Measurements from ENCODE around the gene ZNF778. TPM values are rescaled to one million over a fixed set of nuclear protein-coding genes. Genes with fewer than 3 reads are reported as not detected.
A peak's percentile ranks its signal among the peaks of the same experiment; 100 is the strongest.

ZNF778 gene
- total and polyA plus RNA-seq, 2 experiments from 2014 or later = 1.3 to 2.9 TPM

- 2% methylated on average over 11 of the region's 11 CpGs for WGBS (ENCODE audit: low lambda C conversion rate, missing lambda C conversion rate)
Measured at GRCh38 chr16:89217138-89217387, 440 bp upstream of the ZNF778 start.

GRCh38 chr16:89219365-89219764, 1.9 kb downstream of the ZNF778 start:
- no peaks in the 10 kb centered on the region for H3K36me3 ChIP-seq (replicated peaks; ENCODE audit: insufficient read depth, low read depth)
- peaks cover 3% of the 10 kb centered on the region for H3K4me1 ChIP-seq (ENCODE audit: insufficient read depth)
- no peaks in the 10 kb centered on the region for H4K20me1 ChIP-seq (ENCODE audit: insufficient read depth, poor library complexity, severe bottlenecking)
- no peak overlapping the region for H3K4me3 ChIP-seq
- TF ChIP-seq EZH2 (IDR thresholded peaks at IDR 0.05; ENCODE audit: borderline replicate concordance) (no peak), EZH2phosphoT487 (IDR thresholded peaks at IDR 0.05; ENCODE audit: low read depth, severe bottlenecking, unreplicated experiment) (no peak), CTCF (IDR thresholded peaks at IDR 0.05; ENCODE audit: poor library complexity) (no peak)
- H3K9me3 ChIP-seq (ENCODE audit: low read depth) = no peaks in the 10 kb centered on the region
- H2AFZ ChIP-seq = no peak overlapping the region
- H3K27me3 ChIP-seq = no peaks in the 10 kb centered on the region
- no peak for DNase-seq (ENCODE audit: low spot score)
- 73% methylated on average over 5 of the region's 5 CpGs for WGBS (ENCODE audit: low lambda C conversion rate, missing lambda C conversion rate)
- no peak overlapping the region for H3K4me2 ChIP-seq
- peaks cover 21% of the 10 kb centered on the region for H3K79me2 ChIP-seq
- H3K9me2 ChIP-seq (replicated peaks; ENCODE audit: insufficient read depth) = no peaks in the 10 kb centered on the region
- H3K27ac ChIP-seq = no peak overlapping the region

More at GRCh38 chr16:89217138-89217387, 440 bp upstream of the ZNF778 start:
- no peaks in the 10 kb centered on the region for H3K9me2 ChIP-seq (replicated peaks; ENCODE audit: insufficient read depth)
- peak overlapping the region; percentile 70 for H2AFZ ChIP-seq
- H3K4me3 ChIP-seq = peak overlapping the region; percentile 97
- peaks cover 3% of the 10 kb centered on the region for H3K4me1 ChIP-seq (ENCODE audit: insufficient read depth)
- peak overlapping the region; percentile 90 for H3K4me2 ChIP-seq
- no peaks in the 10 kb centered on the region for H3K36me3 ChIP-seq (replicated peaks; ENCODE audit: insufficient read depth, low read depth)
- TF ChIP-seq CTCF (IDR thresholded peaks at IDR 0.05; ENCODE audit: poor library complexity) (no peak), EZH2 (IDR thresholded peaks at IDR 0.05; ENCODE audit: borderline replicate concordance) (no peak), EZH2phosphoT487 (IDR thresholded peaks at IDR 0.05; ENCODE audit: low read depth, severe bottlenecking, unreplicated experiment) (no peak)
- H3K27me3 ChIP-seq = no peaks in the 10 kb centered on the region
- H3K9me3 ChIP-seq (ENCODE audit: low read depth) = no peaks in the 10 kb centered on the region
- peaks cover 21% of the 10 kb centered on the region for H3K79me2 ChIP-seq
- no peaks in the 10 kb centered on the region for H4K20me1 ChIP-seq (ENCODE audit: insufficient read depth, poor library complexity, severe bottlenecking)
- peak overlapping the region; percentile 97 for H3K27ac ChIP-seq
- DNase-seq (ENCODE audit: low spot score) = no peak

- no peak for DNase-seq (ENCODE audit: low spot score)
- Histone ChIP-seq H3K27ac (no peak overlapping the region), H3K4me3 (no peak overlapping the region), H2AFZ (no peak overlapping the region), H3K27me3 (no peaks in the 10 kb centered on the region), H4K20me1 (ENCODE audit: insufficient read depth, poor library complexity, severe bottlenecking) (no peaks in the 10 kb centered on the region), H3K9me3 (ENCODE audit: low read depth) (peaks cover 4% of the 10 kb centered on the region), H3K9me2 (replicated peaks; ENCODE audit: insufficient read depth) (no peaks in the 10 kb centered on the region), H3K4me2 (no peak overlapping the region), H3K4me1 (ENCODE audit: insufficient read depth) (peaks cover 3% of the 10 kb centered on the region), H3K36me3 (replicated peaks; ENCODE audit: insufficient read depth, low read depth) (no peaks in the 10 kb centered on the region), H3K79me2 (peaks cover 21% of the 10 kb centered on the region)
- 100% methylated on average over 3 of the region's 3 CpGs for WGBS (ENCODE audit: low lambda C conversion rate, missing lambda C conversion rate)
- TF ChIP-seq EZH2phosphoT487 (IDR thresholded peaks at IDR 0.05; ENCODE audit: low read depth, severe bottlenecking, unreplicated experiment) (no peak), CTCF (IDR thresholded peaks at IDR 0.05; ENCODE audit: poor library complexity) (no peak), EZH2 (IDR thresholded peaks at IDR 0.05; ENCODE audit: borderline replicate concordance) (no peak)
Measured at GRCh38 chr16:89221604-89222003, 4.1 kb downstream of the ZNF778 start.

- TF ChIP-seq EZH2phosphoT487 (IDR thresholded peaks at IDR 0.05; ENCODE audit: low read depth, severe bottlenecking, unreplicated experiment) = no peak
- no peak for TF ChIP-seq EZH2 (IDR thresholded peaks at IDR 0.05; ENCODE audit: borderline replicate concordance)
- TF ChIP-seq CTCF (IDR thresholded peaks at IDR 0.05; ENCODE audit: poor library complexity) = no peak
- no peaks in the 10 kb centered on the region for H4K20me1 ChIP-seq (ENCODE audit: insufficient read depth, poor library complexity, severe bottlenecking)
- DNase-seq (ENCODE audit: low spot score) = no peak
- peaks cover 4% of the 10 kb centered on the region for H3K9me3 ChIP-seq (ENCODE audit: low read depth)
- no peak overlapping the region for H3K27ac ChIP-seq
- no peaks in the 10 kb centered on the region for H3K4me1 ChIP-seq (ENCODE audit: insufficient read depth)
- H2AFZ ChIP-seq = no peak overlapping the region
- no peaks in the 10 kb centered on the region for H3K27me3 ChIP-seq
- no peak overlapping the region for H3K4me2 ChIP-seq
- no peak overlapping the region for H3K4me3 ChIP-seq
- peaks cover 18% of the 10 kb centered on the region for H3K79me2 ChIP-seq
- over 99% methylated on average over 21 of the region's 21 CpGs for WGBS (ENCODE audit: low lambda C conversion rate, missing lambda C conversion rate)
- no peaks in the 10 kb centered on the region for H3K9me2 ChIP-seq (replicated peaks; ENCODE audit: insufficient read depth)
- H3K36me3 ChIP-seq (replicated peaks; ENCODE audit: insufficient read depth, low read depth) = peaks cover 5% of the 10 kb centered on the region
Measured at GRCh38 chr16:89222931-89223330, 5.4 kb downstream of the ZNF778 start.

All from hepatocyte (in vitro differentiated cells).